DMS153 (cell line): ENCODE data around the gene KHK.

Experiments used
- DNase-seq: peaks from one replicate; lab custom pipeline; 2025; lab: John Stamatoyannopoulos, UW

The KHK gene

DNA sequence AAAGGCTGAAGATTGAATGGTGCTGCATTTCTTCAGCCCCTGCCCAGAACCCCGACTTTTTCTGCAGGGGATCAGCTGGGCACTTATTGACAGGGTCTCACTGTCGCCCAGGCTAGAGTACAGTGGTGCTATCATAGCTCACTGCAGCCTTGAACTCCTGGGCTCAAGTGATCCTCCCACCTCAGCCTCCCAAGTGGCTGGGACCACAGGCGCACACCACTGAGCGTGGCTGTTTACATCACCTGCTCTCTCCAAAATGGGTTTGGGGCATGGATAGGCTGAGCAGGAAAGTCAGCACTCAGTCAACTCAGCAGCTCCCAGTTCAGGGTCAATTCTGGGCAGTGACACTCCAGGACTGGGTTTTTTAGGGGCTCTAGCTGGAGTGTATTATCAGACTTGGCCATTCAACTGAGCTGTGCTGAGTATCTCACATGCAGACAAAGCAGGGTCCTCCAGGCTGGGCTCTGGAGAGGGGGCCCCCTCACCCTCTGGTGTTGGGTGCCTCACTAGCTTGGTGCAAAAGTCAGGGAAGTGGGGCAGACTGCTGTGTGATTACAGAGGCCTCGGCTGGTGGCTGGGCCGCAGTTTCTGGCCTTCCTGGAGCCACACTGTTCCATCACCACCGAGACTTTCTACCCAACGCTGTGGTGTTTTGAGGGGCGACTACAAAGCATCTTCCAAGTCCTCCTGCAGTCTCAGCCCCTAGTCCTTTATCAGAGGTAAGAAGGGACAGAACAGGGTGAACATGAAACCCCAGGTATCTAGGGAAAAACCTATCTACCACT is 41.5 kb downstream of the KHK start:
- no peak for DNase-seq

DNA sequence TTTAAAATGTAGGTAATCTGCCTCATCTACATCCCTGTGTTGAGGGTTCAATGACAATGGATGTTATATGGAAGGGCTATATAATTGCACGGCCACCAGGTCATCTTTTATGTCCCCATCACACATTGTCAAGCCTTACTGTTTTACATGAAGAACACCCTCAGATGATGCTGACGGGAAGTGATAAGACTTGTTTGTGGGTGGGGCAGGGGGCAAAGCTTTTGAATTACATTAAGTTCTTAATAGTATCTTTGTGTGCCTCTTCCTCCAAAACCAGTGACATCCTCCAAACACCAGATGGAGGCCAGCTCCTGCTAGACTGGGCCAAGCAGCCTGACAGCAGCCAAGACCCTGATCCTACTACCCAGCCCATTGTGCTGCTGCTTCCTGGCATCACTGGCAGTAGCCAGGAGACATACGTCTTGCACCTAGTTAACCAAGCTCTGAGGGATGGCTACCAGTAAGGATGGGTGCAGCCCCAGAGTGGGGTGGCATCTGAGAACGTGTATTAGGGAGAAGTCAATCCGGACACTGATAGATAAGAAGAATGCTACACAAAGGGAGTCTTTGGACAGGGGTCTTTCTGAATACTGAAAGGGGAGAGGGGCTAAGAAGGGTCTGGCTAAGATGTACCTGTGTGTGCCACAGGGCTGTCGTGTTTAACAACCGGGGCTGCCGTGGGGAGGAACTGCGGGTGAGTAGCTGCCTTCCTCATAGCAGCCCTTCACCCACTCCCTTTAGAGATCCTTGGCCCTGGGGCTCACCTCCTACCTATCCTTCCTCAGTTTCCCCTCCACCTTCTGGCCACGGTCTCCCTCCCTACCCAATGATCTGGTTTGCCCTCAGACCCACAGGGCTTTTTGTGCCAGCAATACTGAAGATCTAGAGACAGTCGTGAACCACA is 42.3 kb downstream of the KHK start:
- DNase-seq = no peak

DNA sequence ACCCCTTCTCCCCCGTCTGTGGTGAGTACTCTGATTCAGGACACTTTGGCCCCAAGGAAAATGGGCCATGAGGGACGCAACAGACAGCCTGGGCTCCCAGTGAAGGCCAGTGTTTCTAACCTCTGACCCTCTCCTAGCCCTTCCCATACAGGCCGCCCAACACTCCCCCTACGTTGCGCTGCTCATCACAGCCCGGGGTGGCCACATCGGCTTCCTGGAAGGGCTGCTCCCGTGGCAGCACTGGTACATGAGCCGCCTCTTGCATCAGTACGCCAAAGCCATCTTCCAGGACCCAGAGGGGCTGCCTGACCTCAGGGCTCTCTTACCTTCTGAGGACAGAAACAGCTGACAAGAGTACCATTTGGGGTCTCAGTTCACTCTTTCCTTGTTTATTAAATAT is 43.8 kb downstream of the KHK start:
- no peak for DNase-seq

DNA sequence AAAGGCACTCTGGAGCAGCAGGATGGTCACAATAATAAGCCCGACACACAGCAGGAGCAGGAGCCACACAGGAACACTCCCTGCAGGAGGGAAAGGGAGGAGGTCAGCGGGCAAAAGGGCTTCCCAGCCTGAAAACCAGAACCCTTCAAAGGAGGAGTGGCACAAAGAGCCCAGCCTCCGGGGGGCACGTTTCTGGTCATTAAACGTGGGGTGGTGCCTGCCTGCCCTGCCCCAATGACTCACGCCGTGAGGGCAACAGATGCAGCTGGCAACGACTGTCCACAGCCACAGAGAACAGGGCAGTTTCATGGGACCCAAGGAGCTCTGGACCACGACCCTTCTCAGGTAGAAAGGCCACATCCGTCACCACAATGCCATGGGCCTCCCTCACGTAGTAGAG is 44.9 kb downstream of the KHK start:
- DNase-seq = no peak

GRCh38 chr2:27133195-27133875 is 46.8 kb downstream of the KHK start:
- no peak for DNase-seq

DNA sequence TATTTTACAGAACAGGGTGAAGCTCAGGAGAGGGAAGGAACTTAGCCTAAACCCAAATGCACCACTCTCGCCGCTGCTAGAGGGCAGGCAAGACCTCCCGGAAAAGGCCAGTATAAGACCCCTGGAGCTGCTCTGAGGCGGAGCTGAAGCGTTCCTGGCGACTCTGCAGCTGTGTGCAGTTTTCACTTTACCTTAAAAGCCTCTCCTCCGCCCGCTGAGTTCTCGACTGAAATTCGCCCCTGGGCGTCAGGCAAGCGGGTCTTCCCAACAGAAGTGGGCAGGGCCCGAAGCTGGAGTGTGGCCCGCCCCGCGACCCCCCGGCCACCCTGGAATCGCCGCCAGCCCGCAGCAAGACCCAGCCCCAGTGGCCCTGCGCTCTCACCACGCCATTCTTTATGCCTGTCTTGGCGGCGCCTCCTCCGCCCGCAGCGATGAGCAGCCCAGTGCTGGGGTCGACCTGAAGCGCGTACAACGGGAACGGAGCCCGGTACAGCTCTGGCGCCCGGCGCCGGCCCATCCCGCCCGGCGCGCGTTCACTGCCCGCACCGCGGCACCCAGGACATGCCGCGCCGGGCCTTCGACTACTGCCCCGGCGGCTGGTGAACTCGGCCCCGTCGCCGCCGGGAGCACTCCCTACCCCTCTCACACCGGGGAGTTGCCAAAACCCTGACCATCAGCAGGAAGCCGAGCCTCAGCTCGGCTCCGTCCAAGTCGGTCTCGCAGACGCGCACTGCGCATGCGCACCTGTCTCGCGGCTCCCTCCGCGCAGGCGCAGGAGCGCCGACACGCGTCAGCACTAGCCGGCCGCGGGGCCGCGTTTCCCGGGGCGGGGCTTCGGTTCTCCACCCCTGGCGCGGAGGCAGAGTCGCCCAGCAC is 47.6 kb downstream of the KHK start, which contains the start of gene PREB:
Gene PREB (minus strand): TSS at position 732 of the 876 bp plus-strand sequence. CDS start 215 bp downstream, at position 517.
- DNase-seq = peak; percentile 91

GRCh38 chr2:27134781-27135477 is 48.4 kb downstream of the KHK start:
- no peak for DNase-seq

- DNase-seq = no peak
Measured at GRCh38 chr2:27135478-27135955, 48.9 kb downstream of the KHK start.

GRCh38 chr2:27136751-27137150 is 50.2 kb downstream of the KHK start:
- DNase-seq = no peak

- no peak for DNase-seq
Measured at GRCh38 chr2:27137322-27137935, 50.9 kb downstream of the KHK start.

DNA sequence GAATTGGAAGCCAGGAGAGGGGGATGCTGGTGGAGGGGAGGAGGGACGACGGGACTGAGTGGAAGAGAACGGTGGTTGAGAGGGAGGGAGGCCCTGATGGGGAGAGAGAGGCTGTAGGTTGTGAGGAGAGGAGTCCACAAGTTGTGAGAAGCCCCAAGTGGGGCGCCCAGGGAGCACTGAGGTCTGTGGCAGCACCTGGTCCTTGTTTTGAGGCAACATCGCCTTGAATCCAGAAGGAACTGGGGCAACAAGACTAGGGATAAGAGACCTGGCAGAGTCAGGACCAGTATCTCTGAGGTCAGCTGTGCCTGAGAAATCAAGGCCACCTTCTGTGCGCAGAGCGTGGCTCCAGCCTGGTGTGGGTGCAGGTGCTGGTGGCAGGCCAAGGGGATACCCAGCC is 51.5 kb downstream of the KHK start:
- DNase-seq = no peak

DNA sequence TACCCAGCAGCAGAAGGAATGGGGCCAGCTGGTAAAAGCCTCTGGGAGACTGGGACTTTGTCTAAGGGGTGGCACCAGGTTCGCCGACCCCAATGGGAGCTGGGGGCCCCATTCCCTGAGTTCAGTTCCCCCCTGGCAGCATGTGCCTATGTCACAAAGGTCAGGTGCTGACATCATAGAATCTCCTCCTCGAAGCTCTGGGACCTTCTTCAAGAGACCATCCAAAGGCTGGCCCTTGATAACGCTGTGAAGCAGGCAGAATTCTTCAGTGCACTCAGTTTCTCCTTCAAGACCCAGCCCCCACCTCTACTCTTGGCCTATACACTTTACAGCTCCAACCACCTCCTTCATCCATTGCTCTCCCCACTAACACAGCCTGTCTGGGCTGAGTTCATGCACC is 52.7 kb downstream of the KHK start, which contains the start of gene PRR30:
Gene PRR30 (minus strand): TSS at position 101 of the 400 bp plus-strand sequence. CDS start 1,081 bp downstream, outside the sequence.
- DNase-seq = no peak

DNA sequence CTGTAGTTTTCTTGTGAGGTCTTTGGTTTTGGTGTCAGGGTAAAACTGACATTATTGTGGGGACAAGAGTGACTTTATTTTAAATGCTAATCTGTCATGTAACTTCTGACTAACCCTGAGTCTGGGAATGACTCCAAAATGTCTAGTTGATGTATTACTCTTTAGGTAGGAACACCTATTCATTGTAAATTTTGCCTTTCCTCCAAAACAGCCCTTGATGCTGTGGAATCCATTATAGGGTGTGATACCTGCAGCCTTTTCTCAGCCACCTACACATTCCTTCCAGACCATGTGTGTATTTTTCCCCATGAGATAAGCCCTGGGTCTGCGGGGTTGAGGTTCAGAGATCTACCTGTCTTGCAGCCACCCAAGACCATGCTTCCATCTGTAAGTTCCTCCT is 56.7 kb downstream of the KHK start:
- DNase-seq = no peak

GRCh38 chr2:27145682-27146081 is 59.1 kb downstream of the KHK start:
- no peak for DNase-seq

GRCh38 chr2:27147935-27148334 is 61.4 kb downstream of the KHK start:
- DNase-seq = no peak

- no peak for DNase-seq
Measured at GRCh38 chr2:27148801-27149439, 62.3 kb downstream of the KHK start, which contains the start of gene TCF23. Gene TCF23 (plus strand): TSS chr2:27149004. CDS start chr2:27149134, 130 bp downstream.

- DNase-seq = no peak
Measured at GRCh38 chr2:27149570-27150405, 63.2 kb downstream of the KHK start.
